Esophagus muscularis mucosa (tissue), 3 donors: Measurements from ENCODE around the gene CNDP1.

Experiments
- CTCF ChIP-seq, 3 experiments: fragments of 200-600 bp in 2 of 3; fragments of 450-650 bp in 1 of 3; sonication (generic) in 2 of 3; IDR thresholded peaks; one replicate each; pipeline ENCODE4 v1.5.1; 2017 to 2019; ENCODE audit warnings: antibody characterized with exemption in 3 of 3, mild to moderate bottlenecking in 2 of 3, moderate library complexity in 1 of 3
- POLR2AphosphoS5 ChIP-seq, 2 donors: sonication (generic); formaldehyde crosslinking; IDR thresholded peaks; one replicate each; pipeline ENCODE4 v1.6.1; 2017; ENCODE audit warnings: antibody characterized with exemption in 2 of 2

- TF ChIP-seq CTCF (IDR thresholded peaks at IDR 0.05) (no peak), POLR2AphosphoS5 (IDR thresholded peaks at IDR 0.05) (no peak)
These were observed 45.9 kb upstream of the CNDP1 start for GRCh38 chr18:74488354-74488753.
